GM21825 (cell line): ENCODE measurements around the gene AKNAD1.
"Not testable (repeated sequence)": the region's sequence is repeated elsewhere in the genome, so short reads cannot be mapped to it uniquely, and the experiment has no call there.

ENCODE experiments used
- ATAC-seq: cut with Tn5 transposase; IDR thresholded peaks from one replicate; pipeline ENCODE4 v1.9.1; 2021; ENCODE audit warnings: mild to moderate bottlenecking, moderate library complexity; ENCODE audit not compliant: unreplicated experiment

The AKNAD1 gene

DNA sequence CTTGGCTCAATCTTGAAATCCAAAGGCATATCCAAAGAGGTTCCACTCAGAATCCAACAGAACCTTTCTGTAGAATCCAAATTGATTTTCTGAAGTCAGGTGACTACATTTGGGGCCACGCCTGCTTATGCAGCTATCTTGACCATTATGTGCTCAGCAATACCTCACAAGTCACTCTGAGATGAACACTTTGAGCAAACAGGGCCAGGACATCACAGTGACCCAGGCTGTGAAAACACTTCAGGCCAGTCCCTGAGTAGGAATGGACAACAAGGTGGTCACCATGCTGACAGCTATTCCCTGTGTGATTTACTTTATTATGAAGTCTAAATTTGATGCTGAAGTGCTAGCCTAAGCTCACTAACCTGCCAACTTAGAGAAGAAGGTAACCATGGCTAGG, at the start of gene AKNAD1:
TSS of gene AKNAD1 (minus strand) at position 101 of the 400 bp plus-strand sequence. CDS start 4,430 bp downstream, outside the sequence.
- ATAC-seq, result no peak

DNA sequence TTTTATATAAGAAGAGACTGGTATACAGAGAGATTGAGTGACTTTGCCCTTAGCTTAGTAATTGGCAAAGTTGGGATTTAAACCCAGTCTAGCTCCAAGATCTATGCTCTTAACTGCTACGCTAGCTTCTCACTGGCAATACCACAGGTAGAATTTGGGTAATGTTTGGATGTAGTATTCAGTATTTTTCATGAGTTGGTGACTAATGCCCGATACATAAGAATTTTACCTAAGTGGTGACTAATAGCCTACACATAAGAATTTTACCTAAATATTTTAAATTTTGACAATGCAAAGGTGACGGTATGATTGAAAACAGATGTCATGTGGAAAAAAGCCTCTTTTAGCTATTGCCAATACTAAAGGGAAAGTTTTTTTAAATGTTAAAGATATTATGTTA, 44.2 kb upstream of the AKNAD1 start:
- no peak for ATAC-seq

DNA sequence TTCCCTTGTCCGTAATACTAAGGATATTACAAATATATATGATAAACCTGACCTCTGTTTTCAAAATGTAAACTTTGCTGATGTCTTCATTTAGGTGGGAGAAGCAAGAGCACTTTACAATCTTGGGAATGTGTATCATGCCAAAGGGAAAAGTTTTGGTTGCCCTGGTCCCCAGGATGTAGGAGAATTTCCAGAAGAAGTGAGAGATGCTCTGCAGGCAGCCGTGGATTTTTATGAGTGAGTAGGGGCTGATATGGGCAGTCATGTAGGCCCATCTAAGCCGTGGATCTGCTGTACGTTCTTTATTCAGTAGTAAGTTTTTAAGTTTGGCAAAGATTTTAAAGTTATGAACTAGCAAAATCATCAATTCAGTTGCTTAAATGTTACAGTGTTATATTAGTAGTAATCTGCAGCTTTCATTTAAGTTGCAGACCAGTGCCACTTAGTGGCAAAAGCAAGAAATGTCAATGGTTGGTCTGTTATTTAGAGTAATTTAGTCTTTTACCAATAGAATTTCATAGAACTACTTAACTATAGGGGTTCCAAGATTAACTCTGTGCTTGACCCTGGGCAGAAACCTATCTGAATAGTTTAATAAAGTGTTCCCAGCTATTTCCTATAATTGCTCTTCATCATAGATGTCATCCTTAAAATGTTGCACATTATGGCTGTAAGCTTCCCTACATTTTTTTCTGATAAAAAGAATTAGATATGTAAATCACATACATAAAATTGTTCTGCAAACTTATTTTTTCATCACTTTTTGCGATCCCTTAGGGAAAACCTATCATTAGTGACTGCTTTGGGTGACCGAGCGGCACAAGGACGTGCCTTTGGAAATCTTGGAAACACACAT, 41.2 kb upstream of the AKNAD1 start:
- ATAC-seq, result no peak

DNA sequence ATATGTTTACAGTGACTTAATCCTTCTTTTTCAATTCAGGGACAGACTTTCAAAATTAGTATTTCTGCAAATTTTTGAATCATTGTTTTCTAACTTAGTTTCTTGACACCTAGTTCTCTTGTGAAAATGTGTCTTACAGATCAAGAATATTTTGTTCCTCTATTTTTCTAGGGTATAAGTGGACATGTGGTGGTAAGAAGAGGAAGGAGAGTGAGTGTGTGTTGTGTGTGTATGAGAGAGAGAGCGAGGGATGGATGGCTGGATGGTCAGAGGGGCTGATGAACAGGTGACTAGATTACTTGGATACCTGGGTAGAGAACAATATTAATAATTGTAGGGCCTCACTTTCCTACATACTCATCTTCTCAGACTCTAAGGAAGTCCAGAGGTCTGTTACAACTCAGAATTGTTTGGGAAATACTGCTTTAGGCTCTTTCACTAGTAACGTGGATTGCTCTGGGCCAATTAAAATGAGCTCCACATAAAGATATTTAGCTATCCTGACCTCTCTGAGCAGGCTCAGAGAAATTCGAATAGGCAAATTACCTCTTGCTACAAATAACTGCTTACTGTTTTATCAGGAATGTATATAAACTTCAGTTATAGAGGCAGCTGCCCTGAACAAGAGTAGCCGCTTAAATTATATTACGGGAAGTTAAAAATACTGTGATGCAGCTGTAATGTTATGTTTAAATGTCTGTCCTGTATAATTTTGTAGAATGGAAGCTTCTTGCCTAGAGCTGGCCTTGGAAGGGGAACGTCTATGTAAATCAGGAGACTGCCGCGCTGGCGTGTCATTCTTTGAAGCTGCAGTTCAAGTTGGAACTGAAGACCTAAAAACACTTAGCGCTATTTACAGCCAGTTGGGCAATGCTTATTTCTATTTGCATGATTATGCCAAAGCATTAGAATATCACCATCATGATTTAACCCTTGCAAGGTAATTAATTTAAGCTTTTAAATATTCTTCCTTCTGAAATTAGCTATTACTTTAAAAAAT, 39.6 kb upstream of the AKNAD1 start:
- ATAC-seq, result no peak

DNA sequence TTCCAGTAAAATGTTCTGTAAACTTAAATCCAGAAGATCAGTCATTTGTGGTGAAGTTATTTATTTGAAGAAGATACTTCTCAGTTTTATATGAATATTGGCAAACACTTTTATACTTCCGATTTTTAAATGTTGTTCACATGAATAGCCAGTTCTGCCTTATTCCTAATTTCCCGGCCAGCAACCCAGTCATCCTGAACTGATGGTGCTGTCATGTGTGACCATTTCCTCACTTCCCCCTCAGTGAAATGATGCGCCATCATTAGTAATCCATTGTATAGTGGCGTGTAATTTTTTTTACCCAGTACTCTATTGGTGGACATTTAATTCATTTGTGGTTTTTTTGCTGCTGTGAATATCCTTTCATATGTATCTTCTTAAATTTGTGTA, 36.2 kb upstream of the AKNAD1 start:
- ATAC-seq, result no peak

DNA sequence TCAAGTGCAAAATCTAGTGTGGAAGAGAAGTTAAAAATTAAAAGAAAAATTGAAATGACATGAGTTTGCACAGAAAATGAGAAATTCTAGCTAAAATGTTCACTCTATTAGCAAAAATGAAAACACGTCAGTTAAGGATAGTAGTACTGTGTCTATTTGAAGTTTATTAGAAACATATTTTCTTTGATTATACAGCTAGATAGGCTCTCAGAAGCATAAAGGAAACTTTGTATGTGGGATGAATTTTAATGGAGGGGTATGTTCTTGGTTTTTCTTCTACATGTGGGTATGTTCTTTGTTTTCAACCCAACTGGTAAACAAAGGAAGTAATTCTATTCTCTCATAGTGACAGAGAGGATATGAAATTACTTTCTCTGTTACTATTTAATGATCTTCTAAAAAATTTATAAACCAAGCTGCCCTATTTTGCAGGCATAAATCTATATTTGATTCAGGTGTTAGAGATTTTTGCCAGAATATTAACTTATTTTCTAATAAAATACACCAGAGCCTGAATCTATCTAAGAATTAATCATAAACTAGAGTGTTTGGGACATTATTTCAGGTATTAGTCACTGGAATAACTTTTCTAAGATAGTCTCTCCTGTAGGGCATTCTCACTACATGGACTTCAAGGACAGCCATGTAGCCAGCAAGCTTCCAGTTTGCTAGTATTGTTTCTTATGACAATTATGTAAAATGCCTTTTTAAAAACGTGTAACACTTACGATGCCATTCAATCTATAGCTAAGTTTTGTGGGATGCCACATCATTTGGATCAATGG, 35.7 kb upstream of the AKNAD1 start:
- no peak for ATAC-seq

GRCh38 chr1:108889706-108890384, 33.0 kb upstream of the AKNAD1 start:
- no peak for ATAC-seq

- ATAC-seq, result not testable (repeated sequence)
These were observed 32.2 kb upstream of the AKNAD1 start for GRCh38 chr1:108889006-108889645.

- ATAC-seq, result no peak
These were observed 29.4 kb upstream of the AKNAD1 start for GRCh38 chr1:108886292-108886691.

DNA sequence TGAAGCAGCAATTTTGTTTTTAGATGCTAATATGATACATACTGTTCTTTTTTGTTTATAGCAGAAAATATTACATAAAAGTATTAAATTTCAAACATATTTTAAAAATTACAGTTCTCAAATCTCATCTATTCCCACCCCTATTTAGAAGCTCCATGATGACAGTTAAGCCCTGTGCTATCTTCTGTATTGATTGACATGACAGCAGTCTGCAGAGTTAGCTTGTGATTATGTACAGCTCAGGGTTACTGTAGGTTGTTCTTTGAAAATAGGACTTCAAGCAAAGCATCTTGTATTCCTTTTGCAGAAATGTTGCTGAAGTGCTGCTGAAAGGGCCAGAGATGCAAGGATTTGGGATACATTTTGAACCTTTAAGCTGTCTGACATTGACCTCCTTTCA, 28.1 kb upstream of the AKNAD1 start:
- ATAC-seq, result no peak

GRCh38 chr1:108882837-108883236, 25.9 kb upstream of the AKNAD1 start:
- no peak for ATAC-seq

GRCh38 chr1:108881369-108881768, 24.5 kb upstream of the AKNAD1 start:
- no peak for ATAC-seq

DNA sequence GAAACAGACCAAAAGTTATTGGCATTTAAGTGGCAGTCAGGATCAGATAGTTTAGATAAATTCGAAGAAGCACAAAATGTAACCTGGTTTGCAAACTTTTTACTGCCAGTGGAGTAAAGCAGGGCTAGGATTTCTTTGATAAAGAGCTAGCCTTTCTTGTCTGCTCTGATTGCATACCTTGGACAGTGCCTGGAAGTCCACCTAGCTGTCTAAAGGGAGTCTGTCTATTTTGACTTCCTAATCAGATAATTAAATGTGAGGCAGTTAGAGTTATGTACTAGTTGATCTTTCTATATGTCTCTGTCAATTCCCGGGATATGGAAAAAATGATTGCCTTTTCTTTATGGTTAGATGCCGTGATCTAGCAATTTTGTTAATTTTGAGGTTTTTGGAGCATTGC, 24.0 kb upstream of the AKNAD1 start:
- ATAC-seq, result no peak

- ATAC-seq, result no peak
These were observed 21.8 kb upstream of the AKNAD1 start for GRCh38 chr1:108878678-108879077.

DNA sequence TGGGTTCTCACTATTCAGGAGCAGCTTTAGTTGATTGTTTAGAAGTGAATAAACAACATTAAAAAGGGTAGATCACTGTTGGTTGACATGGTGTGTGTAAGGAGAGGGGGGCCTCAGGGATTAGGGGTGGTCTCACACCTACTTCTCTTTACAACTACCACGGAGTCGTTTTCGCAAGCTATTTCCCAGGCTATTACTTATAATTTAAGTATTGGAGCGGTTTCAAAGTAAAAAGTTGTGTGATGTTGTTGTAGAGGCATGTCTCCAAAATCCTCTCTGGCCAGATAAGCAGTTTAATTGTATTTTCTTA, 21.2 kb upstream of the AKNAD1 start:
- no peak for ATAC-seq

DNA sequence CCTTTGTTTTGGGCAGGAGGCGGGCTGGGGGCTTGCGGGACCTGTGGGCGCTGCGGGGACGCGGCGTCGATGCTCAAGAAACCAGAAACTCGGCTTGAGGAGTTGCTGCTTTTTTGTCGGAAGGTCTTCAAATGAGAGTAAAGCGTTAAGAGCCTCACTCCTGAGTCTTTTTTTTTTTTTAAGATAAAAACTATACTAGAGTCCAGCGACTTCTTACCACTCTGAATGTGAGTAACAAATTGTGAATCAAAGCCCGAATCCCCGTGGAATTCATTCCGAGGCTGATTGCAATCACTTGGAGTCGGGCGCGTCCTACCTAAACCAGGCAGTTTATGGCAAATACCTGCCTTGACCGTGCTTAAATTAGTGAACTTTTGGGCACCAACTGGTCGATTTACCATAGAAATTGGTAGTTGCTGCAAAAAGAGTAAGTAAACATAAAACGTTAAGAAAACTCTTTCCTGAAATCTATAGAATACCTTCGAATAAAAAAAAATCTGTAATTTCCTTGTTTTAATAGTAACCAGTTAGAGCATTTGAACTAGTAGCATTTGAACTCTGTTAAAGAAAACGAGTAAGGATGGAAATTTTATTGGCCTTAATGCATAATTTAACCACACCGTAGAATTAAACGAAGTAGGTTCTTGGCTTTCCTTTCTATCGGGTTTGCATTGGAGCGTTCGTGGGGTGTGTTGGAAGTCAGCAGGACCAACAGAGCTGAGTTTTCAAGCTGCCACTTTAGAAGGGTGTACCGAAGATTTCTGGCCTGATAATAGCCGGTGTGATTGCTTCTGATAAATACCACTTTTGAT, 20.7 kb upstream of the AKNAD1 start:
- peak; percentile 17 for ATAC-seq

DNA sequence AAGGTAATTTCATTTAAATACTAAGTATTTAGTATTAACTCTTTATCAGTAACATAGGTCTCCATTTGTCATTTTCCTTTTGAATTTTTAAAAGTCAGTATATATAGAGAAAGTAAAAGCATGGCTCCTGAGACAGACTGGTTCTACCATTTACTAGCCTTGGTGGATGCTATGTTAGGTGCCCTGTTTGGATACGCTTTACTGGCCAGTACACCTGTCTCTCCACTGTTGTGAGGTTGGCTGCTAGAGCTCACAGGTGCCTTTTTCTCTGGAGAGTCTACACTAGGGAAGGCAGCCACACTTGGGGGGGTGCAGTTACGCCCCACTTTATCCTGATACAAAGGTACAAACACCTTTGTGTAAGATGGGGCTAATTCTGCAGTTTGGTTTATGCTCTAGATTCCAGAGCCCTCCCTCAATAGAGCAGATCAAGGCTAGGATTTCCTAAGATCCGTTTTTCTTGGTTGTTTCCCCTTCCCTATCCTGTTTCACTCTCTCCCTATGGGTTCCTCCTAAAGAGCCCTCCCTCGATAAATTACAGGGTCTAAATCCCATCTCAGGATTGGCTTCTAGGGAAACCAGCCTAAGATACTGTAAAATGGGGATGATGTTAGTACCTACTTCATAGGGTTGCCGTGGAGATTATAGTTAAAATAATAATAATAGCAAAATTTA, 14.3 kb upstream of the AKNAD1 start:
- ATAC-seq, result no peak

DNA sequence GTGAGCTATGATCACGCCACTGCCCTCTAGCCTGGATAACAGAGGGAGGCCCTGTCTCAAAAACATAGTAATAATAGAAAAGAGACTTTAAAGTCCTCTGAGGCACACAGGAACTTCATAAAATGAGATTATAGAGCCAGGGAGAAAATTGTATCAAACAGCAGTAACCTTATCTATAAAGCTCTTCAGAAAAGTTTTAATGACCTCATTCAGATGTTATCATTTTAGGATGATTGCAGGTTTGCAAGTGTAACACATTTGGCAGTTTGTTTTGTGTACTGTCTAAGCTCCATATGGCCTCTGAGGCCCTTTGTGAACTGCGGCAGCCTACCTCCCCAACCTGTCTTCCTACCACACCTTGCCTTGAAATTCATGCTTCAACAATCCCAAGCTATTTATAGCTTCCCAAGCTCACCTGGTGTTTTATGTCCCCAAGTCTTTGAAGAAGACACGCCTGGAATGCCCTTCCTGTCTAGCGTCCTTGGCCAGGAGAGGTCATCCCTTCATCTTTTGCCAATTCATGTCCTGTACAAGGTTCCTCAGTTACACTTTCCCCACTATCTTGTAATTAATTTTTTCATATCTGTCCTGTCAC, 8.5 kb upstream of the AKNAD1 start:
- no peak for ATAC-seq
